Stimulated activated CD4-positive, alpha-beta T cell treated with anti-CD3 and anti-CD28 coated beads, TNF-alpha, amount 100 ng/mL, for 24 hours (primary cell): Measurements from ENCODE around the gene TREX2.

Experiments used
- DNase-seq, 3 experiments: peaks; one replicate each; pipeline ENCODE4 v3.0.0-alpha.2; 2020; ENCODE audit warnings: low read depth in 3 of 3

TREX2 gene

DNA sequence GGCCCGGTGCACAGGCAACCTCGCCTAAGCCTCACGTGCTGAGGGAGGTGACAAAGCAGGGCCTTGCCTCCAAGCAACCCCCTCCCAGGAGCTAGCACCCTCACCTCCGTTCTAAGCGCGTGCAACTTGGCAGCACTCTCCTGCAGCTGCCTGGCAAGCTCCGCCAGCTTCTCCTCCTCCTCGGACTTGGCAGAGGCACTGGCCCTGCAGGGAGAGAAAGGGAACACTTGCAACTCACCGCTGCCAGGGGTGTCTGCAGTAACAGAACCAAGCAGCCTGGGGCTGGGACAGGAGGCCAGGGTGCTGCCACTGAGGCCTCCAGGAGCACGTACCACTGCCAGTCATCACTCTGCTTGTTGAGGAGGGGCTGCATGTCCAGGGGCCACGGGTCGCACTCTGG, 10.3 kb upstream of the TREX2 start:
- no peak for DNase-seq

DNA sequence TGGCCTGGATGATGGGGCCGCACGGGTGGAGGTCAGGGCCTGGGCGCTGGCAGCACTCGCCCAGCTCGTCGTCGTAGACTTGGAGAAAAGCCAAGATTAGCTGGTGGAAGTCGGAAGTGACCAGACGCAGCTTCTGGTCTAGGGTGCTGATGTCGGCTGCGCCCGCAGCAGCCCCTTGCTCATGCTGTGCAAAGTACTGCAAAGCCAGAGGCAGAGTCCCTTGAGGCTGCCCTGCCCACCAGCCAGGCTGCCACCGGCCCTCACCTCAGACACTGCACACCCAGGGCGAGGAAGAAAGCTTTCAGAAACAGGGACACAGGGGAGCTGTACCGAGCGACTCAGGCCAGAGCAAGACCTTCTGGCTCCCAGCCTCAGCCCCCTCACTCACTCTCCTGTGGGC, 9.7 kb upstream of the TREX2 start:
- DNase-seq = no peak

DNA sequence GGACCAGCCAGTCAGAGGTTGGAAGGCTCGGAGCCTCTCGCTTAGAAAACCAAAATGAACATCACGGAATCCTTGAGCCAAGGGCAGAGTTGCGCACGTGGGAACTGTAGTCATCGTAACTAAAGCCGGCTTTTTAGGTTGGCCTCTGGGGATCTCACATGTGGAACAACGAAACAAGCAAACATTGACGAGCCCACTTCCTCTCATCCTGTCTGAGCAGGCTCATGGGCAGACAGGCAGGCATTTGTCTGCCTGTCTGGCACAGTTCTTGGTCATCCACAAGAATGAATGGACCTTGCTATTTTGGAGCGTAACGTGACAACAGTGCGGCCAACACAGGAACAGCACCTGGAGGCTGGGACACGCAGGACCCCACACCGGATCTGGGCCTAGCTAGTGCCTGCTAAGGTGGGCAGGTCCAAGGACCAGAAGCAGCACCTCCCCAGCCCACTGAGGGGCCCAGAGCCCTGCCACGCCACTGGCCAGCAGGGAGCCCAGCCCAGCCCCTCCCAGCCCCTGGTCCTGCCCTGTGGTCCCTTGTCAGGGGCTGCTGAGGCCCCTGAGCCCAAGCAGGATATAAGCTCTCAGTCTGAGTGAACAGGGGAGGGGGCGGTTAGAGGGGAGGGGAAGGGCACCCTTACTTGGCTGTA, 9.2 kb upstream of the TREX2 start:
- DNase-seq = no peak

DNA sequence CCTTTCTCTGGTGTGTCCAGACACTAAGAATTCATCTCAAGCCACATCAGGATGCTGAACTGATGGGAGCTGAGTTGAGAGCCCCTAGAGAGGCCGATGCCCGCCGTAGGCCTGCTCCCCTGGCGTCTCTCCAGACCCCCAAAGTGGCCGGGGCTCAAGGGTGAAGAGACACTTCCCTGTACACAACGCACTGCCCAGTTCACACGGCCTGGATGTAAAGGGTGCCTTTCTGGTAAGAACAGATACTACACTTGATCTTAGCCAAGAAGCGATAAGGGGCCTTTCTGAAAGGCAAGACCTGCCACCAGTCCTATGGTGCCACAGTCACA, 5.1 kb upstream of the TREX2 start:
- no peak for DNase-seq

DNA sequence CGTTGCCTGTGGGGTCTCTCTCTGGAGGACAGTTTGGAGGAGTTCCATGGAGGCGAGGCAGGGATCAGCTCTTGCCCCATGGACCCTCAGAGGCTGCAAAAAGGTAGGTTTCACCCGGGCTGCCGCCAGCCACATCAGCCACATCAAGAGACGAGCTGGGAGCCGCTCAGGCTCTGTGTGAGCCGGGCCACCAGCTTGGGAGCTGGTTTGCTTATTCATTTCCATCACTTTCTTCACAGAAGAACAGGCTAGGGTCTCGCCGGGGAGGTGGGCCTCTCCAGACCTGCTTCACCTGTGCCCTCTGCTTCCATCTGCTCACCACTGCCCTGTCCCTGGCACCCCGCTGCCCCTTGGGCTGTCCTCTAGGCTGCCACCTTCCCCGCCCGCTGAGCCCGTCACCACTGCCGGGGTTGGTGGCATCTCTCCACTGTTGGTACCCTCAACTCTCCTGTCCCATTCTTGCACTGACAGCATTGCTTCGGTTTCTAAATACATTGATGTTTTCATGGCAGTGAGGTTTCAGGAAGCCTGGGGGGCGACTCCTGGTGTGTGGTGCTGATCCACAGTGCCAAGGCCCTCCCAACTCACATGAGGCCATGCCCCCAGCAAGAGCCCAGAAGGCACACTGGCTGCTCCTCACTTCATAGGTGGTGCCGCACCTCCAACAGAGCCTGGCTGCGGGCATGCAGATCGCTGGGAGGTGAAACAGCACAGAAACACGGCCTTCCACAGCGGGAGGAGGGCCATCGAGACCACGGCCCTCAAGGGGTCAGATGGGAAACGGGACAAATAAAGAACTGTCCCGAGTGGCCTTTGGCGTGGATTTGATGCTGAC, 4.5 kb upstream of the TREX2 start:
- DNase-seq = no peak

DNA sequence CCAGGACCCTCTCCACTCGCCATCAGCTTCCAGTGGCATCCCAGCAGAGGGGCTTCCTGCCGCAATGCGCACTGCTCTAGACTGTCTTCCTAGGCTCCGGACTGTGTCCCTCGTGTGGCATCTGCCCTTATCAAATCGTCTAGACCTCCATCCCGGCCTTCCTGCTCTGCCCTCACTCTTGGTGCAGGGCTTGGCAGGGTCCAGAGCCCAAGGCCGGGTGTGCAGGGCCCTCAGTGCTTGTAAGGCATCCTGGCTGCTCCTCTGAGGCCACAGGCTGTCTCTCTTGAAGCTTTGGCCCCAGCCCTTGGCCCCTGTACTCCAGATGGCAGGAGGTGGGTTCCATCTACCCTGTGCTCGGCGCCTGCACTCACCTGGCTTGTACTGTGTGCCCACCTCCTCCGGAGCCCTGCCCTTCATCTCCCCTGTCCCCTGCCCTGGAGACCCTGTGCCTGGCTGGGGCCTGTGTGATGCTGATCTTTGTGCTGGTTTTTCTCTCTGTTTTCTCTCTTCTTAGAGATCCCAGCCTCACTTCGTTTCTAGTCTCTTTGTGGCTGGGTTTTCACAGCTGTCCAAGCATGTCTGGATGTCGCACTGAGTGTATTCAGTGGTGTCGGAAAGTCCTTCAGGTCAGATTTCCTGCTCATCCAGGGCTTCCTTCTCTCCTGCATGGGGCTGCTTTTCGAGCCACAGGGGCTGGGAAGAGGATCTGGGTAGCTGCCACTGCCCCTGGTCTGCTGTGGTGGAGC, 3.7 kb upstream of the TREX2 start:
- no peak for DNase-seq

DNA sequence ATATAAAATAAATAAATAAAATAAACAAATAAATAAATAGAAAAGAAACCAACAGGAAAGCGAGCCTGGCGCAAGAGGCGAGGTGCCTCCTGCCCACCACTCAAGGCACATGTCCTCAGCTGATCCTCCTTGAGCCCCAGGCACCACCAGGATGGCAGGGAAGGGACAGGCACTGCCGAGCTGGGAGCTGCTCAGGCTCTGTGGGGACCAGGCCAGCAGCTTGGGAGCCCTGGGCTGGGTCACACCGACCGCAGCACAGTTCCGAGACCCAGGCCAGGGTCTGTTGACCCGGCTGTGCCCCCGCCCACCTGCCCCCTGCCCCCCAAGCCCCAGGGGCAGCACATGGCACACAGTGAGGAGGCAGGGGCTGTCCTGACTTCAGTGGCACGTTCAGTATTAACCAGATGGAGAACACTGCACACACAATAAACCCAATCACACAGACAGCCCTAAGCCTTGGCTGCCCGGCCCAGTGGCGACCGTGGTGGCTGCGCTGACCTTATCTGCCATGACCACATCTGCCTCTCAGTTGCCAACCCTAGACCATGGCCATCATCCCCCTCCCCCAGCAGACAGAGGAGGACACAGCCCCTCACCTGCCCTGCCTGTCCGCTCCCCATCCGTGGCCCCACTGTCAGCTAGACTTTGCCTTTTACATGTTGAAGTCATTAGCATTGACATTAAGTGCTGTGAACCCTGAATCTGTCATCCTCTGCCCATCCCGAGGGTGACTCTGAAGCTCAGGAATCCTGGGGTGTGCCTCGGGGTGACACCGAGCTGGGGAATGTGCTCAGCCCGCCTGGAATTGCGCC, 2.9 kb upstream of the TREX2 start:
- DNase-seq = no peak

DNA sequence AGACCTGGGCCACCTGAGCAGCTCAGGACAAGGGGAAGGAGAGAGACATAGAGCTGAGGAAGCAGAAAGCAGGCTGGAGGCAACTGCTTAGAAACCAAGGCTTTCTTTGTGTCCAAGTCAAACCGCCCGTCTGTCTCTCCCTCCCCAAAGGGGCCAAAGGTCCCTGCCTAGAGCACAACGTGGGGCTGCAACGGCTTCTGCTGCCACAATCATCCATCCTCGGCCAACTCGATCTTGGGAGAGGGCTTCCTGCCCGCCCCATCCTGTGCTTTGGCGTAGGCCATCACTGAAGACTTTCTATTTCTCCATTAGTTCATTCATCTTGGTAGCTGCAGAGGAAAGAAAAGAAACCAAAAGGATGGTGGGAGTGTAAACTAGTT, 1.7 kb upstream of the TREX2 start:
- no peak for DNase-seq

DNA sequence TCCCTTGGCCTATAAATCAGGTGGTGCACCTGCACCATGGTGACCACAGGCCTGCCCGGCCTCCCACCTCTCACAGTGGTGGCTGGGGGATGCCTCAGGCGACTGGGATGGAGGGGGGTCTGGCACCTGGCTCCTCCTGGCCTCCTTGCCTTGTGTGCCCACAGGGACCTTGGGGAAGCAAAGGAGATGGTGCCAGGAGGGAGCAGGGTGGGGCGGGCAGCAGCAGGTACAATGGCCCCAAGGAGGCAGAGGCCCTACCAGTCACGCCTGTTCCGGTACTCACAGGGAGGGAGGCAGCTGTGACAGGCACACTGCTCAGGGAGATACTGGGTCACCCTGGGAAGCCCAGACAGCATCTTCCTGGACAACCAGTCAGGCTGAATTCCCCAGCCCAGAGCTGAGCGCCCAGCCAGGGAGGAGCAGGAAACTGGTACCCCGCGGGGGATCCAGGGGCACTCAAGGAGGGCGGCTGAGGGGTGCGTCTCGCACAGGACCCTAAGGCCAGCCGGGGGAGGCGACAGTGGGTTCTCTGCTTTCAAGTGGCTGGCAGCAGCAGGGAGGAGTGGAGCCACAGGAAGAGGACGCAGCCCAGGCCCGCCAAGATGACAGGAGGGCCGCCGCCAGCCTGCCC, 1.2 kb upstream of the TREX2 start:
- no peak for DNase-seq

DNA sequence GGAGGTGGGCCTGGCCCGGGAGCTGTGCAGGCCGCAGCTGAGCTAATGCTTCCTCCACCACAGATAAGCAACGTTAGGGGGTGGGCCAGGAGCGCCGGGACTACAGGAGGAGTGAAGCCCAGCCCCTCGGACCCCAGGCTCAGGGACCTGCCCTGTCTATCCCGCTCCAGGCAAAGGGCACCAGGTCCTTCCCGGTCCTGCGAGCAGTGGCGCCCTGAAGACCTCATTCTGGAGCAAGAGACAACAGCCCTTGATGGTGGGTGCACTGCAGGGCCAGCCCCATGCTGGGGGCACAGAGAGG, 730 bp upstream of the TREX2 start:
- no peak for DNase-seq

DNA sequence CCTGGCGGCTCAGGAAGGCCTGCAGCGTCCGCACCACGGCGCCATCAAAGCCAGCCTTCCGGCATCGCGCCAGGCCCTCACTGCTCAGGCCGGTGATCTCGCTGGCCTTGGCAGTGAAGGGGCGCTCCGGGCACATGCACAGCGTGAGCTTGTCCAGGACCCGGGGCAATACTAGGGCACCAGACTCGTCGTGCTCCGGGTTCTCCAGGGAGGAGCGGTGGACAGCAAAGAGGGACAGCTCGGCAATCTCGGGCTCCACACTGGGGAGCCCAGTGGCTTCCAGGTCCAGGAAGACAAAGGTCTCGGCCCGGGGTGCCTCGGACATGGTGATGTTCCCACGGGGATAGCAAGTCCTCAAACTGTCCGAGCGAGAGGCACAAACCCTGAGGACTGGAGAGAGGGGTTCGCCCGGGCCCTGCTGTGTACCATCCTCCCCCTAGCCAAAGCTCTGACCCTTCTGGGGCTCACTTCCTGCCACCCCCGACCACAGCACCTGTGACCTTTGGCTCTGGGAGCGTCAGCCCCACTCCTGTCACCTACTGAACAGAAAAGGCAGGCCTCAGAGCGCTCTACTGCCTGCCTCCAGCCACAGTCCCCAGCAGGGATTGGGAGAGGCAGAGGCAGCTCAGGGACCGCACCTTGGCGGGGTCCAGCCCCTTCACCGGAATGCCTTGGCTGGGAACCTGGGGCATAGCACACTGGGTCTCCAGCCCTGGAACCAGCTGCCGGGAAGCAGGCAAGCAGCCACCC, 575 bp downstream of the TREX2 start:
- no peak for DNase-seq

DNA sequence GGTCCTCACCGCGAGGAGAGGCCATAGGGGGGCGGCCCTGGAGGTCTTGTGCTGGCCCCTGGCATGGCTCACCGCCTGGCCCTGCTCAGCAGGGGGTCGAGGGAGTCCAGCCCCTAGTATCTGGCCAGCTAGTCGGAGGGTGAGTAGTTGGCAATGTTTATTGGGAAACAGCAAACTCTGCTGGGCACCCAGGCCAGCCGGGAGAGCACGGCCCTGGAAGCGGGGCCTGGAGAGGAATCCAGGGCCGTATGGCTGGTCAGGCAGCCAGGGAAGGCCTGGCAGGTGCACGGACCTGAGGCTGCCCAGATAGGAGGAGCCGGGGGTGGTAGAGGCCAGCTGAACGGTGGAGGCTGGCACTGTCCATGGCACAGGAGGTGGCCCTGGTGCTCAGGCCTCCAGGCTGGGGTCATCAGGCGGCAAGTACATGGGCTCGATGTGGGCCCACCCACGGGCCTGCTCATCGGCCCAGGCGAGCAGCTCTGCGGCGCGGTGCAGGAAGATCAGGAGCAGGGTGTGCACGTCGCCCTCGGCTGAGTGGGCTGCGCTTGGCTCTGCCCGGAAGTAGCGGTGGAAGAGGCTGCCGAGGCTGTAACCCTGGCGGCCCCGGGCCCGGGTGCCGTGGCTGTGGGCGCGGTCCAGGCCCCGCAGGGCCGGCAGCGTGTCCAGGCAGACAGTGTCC, 1.4 kb downstream of the TREX2 start:
- DNase-seq = no peak

DNA sequence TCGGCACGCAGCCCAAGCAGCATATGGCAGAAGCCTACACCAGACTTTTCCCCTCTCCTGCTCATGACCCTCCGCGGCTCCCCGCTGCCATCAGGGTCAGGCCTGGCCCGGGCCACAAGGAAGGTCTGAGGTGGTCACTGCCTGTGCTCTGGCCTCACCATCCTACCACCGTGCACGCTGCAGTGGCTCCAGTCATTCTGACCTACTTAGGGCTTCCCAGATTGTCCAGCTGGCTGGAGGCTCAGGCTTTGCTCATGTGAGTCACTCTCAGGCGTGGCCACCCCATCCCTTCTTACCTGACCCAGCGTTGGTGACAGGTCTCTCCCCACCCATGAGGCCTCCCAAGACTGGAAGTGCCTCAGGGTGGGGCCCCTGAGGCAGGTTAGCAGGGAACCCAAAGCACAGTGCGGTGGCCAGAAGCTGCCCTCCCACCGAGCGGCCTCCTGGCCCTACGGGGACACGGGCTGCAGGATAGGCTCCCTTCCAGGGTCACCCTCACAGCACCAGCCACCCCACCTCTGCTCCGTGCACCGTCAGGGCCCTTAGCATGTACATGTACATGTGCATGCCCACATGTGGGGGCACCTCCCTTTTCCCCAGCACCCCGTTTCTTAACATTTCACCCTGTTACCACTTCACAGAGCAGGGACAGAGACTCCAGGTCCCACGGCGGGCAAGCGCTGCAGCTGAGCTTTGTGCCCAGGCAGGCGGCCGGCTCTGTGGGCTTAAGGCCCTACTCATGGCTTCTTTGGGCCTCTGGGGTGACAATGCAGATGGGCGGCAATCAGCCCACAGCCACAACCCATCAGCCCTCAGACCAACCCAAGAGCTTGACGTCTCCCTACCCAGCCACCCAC, 2.2 kb downstream of the TREX2 start:
- DNase-seq = no peak

DNA sequence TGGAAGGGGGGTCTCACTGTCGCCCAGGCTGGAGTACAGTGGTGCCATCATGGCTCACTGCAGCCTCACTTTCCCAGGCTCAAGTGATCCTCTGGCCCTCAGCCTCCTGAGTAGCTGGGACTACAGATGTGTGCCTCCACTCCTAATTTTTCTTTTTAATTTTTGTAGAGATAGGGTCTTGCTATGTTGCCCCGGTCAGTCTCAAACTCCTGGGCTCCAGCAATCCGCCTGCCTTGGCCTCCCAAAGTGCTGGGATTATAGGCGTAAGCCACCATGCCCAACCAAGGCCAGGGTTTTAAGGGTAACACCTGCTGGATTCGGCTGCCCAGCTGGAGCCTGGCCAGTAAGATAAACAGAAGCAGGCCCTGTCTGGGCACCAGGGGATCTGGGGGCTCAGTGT, 3.4 kb downstream of the TREX2 start:
- DNase-seq = no peak

DNA sequence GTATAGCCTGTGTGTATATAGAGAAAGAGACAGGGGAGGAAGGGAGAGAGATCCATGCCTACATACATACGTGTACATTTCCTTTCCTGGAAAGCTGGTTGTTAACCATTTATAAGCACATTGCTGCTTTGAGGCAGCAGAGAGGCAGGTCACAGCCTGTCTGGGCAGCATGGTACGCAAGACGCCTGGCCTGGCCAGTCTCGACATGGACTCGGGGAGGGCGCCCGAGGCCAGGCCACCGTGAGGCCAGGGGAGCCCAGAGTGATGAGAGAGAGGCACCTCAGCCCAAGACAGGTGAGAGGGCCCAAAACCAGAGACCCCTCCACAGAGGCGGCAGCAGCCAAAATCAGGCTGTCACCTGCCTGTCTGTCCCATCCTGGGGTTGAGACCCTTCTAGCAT, 3.9 kb downstream of the TREX2 start:
- no peak for DNase-seq

DNA sequence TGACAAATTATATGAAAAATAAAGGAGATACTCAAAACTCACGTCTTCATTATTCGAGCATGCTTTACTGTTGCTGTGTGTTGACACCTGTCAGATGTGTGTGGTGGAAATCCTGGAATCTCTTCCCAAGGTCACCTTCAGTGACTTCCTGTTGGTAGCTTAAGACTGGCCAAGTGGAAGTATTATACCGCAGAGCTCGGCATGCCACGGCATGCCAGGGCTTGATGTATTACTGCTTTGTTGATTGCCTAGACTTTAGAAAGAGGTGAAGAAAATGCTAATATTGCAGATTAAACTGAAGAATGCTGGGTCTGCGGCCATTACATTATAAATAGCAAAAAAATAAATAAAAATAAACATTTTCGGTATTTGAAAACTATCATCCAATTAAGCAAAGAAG, 4.6 kb downstream of the TREX2 start:
- no peak for DNase-seq

DNA sequence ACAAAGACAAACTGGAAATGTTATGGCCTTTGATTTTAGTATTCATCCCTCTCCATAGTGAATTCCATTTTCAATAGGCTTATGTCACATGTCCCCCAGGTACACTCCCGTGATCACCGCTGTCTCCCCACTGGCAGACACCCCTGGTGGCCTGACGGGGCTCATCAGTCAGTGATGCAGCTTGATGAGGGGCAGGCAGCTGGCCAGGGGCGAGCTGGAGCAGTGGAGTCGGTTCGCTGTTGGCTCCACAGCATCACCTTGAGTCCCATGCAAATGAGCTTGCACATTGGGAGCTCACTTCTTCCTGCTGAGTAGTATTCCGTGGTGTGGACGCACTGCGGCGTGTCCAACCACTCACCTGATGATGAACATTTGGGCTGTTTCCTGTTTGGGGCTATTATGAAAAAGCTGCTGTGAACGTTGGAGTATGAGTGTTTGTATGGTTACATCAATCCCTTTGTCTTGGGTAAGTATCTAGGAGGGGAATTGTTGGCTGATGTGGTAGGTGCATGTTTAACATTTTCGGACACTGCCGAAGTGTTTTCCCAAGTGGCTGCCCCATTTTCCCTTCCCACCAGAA, 5.2 kb downstream of the TREX2 start:
- no peak for DNase-seq

DNA sequence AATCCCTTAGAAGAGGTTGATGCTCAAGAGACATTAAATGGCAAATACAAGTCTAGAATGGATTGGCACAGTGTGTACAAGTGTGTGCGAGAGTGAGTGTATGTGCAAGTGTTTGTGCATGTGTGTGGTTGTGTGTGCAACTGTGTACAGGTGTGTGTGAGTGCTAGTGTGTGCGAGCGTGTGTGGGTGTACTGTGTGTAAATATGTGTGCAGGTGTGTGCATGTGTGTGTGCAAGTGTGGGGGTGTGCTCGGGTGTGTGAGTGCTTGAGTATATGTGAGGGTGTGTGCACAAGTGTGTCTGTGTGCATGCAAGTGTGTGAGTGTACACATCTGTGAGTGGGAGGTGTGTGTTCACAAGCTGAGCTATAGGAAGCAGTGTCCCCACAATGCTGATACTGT, 5.9 kb downstream of the TREX2 start:
- no peak for DNase-seq

DNA sequence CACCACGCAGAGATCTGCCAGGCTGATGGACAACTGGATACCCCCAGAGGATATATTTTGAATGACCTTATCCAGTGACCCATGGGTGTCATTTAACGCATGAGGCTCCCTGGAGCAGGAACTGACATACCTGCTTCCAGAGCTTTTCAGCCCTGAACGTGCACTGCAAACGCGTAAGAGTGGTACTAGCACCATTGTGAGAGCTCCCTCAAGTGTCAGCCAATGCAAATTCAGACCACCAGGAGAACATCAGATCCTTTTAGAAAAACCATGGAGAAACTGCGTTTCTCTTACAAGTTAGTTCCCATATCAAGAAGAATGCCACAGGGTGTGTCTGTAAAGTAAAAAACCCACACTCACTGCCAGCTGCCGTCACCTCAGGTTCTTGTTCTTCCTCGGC, 7.3 kb downstream of the TREX2 start:
- DNase-seq = no peak
